Measurements from ENCODE around the gene HOXA11.

GRCh38 chr7:27180431-27181420 lies 4.3 kb downstream of the HOXA11 start:
- no peak for TF ChIP-seq JUN (CRISPR knock-in tag; IDR thresholded peaks at IDR 0.05)
- no peak for TF ChIP-seq CTCF (IDR thresholded peaks at IDR 0.05)
- TF ChIP-seq AFF4 (CRISPR knock-in tag; IDR thresholded peaks at IDR 0.05; ENCODE audit: borderline replicate concordance): no peak
- no peak for TF ChIP-seq ZNF425 (CRISPR knock-in tag; conservative IDR thresholded peaks at IDR 0.05)
- no peak for TF ChIP-seq ZNF263 (CRISPR knock-in tag; IDR thresholded peaks at IDR 0.05; ENCODE audit: low read depth)
- no peak for TF ChIP-seq TEAD4 (CRISPR knock-in tag; IDR thresholded peaks at IDR 0.05)
- no peak for TF ChIP-seq ATF3 (CRISPR knock-in tag; conservative IDR thresholded peaks at IDR 0.05)
- no peak for TF ChIP-seq PRRX2 (CRISPR knock-in tag; IDR thresholded peaks at IDR 0.05)
- no peak for TF ChIP-seq TEAD1 (CRISPR knock-in tag; IDR thresholded peaks at IDR 0.05)
- TF ChIP-seq PRDM15 (CRISPR knock-in tag; IDR thresholded peaks at IDR 0.05): no peak
- TF ChIP-seq MAX (CRISPR knock-in tag; IDR thresholded peaks at IDR 0.05): no peak

Data from WTC11 (cell line).